ENCODE measurements around the gene SLC4A2.

- no peak for TF ChIP-seq POLR2A (IDR thresholded peaks at IDR 0.05; ENCODE audit: low read length)
- no peak for TF ChIP-seq GATA1 (IDR thresholded peaks at IDR 0.05; ENCODE audit: low read depth, low read length)
Measured at GRCh38 chr7:151047976-151048815, 11.2 kb upstream of the SLC4A2 start, which contains the start of gene ASIC3.
